ENCODE results near the gene FBXW2. TPM values are rescaled to one million over a fixed set of nuclear protein-coding genes. Genes with fewer than 3 reads are reported as not detected.

Gene FBXW2
- total RNA-seq, 1 donor from 2014 or later: 20.4 TPM

DNA sequence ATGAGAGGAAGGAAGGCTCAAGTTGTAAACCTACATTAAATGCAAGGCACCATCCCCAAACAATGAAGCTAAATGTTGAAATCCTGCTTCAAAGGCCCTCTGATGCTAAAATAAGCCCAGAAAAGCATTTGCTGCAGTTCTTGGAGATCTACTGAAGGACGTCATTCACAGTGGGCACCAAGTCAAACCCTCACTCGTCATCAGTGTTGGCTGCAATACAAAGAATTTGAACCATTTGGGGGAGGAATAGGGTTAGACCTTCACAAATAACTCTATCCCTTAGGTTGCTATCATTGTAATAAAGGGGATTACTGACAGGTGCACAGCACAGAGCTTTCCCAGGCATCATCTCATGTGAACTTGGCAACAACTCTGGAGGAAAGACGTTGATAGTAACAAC, 69.7 kb downstream of the FBXW2 start:
- Histone ChIP-seq H3K27me3 (ENCODE audit: control insufficient read depth in 3 of 3, insufficient read depth in 3 of 3, low read length in 3 of 3) (no peaks in the 10 kb centered on the region), H3K4me3 (ENCODE audit: low read length in 3 of 3) (no peak overlapping the region), H3K27ac (ENCODE audit: low read depth, low read length) (no peak overlapping the region), H3K9me3 (ENCODE audit: control insufficient read depth in 3 of 3, low read length in 3 of 3) (no peaks in the 10 kb centered on the region), H3K36me3 (ENCODE audit: control insufficient read depth in 3 of 3, insufficient read depth in 3 of 3, low read length in 3 of 3) (no peaks in the 10 kb centered on the region), H3K9ac (ENCODE audit: low read depth in 1 of 3, low read length in 3 of 3) (no peak overlapping the region), H3K4me1 (ENCODE audit: control insufficient read depth in 3 of 3, insufficient read depth in 3 of 3, low read length in 3 of 3) (no peaks in the 10 kb centered on the region)

DNA sequence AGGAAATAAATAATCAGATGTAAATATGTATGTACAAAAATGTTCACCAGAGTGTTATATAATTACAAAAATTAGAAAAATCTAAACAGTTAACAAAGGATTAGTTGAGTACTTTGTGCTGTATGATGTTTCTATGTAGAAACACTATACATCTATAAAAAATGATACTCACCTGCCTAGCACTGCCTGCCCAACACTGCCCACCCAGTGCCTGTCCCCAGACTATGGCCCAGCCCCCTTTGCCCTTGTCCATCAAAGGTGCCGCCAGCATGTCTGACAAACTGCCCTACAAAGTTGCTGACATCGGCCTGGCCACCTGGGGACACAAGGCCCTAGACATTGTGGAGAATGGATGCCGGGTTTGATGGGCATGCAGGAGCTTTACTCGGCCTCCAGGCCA, 72.8 kb downstream of the FBXW2 start:
- H3K27ac ChIP-seq (ENCODE audit: low read depth, low read length): no peak overlapping the region
- H3K27me3 ChIP-seq (ENCODE audit: control insufficient read depth in 3 of 3, insufficient read depth in 3 of 3, low read length in 3 of 3): no peaks in the 10 kb centered on the region
- H3K4me1 ChIP-seq (ENCODE audit: control insufficient read depth in 3 of 3, insufficient read depth in 3 of 3, low read length in 3 of 3): peaks cover 1 to 3% (median 2%) of the 10 kb centered on the region in 3 donors
- H3K36me3 ChIP-seq (ENCODE audit: control insufficient read depth in 3 of 3, insufficient read depth in 3 of 3, low read length in 3 of 3): no peaks in the 10 kb centered on the region
- H3K9me3 ChIP-seq (ENCODE audit: control insufficient read depth in 3 of 3, low read length in 3 of 3): no peaks in the 10 kb centered on the region
- H3K9ac ChIP-seq (ENCODE audit: low read depth in 1 of 3, low read length in 3 of 3): no peak overlapping the region
- H3K4me3 ChIP-seq (ENCODE audit: low read length in 3 of 3): no peak overlapping the region

DNA sequence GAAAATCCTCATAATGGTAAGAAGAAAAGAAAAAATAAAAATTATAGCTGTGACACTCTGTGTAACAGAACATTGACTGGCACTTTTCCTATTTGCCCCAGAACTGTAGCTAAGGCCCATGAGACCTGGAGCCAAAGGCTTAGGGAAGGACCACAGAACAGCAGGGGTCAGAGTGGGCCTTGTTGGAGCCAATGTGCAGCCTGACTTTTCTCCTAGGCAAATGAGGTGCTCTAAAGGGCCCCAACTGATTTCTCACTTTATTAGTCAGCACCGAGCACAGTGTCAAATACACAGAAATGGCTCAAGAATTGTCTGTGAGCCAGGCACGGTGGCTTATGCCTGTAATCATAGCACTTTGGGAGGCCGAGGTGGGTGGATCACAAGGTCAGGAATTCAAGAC, 74.9 kb downstream of the FBXW2 start:
- Histone ChIP-seq H3K4me1 (ENCODE audit: control insufficient read depth in 3 of 3, insufficient read depth in 3 of 3, low read length in 3 of 3) (peaks cover 9 to 11% (median 11%) of the 10 kb centered on the region in 3 donors), H3K27ac (ENCODE audit: low read depth, low read length) (no peak overlapping the region), H3K9me3 (ENCODE audit: control insufficient read depth in 3 of 3, low read length in 3 of 3) (no peaks in the 10 kb centered on the region), H3K36me3 (ENCODE audit: control insufficient read depth in 3 of 3, insufficient read depth in 3 of 3, low read length in 3 of 3) (no peaks in the 10 kb centered on the region), H3K9ac (ENCODE audit: low read depth in 1 of 3, low read length in 3 of 3) (no peak overlapping the region), H3K27me3 (ENCODE audit: control insufficient read depth in 3 of 3, insufficient read depth in 3 of 3, low read length in 3 of 3) (no peaks in the 10 kb centered on the region), H3K4me3 (ENCODE audit: low read length in 3 of 3) (no peak overlapping the region)

DNA sequence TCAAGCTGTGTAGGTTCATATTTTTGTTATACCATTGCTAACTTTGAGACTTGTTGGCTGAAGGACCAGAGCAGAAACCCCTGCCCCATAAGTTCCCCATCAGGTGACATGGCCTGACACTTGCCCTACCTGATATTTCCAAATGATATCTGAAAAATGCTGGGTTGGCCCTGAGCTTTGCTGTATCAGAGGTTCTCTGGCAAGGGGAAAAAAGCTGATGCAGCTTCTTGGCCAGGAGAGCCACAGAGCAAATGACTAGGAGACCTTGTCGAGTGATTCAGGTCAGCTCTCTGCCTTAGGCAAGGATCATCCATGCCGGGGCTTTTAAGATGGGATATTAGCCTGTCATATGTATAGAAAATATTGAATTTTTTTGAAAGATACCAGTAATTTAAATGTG, 76.0 kb downstream of the FBXW2 start:
- Histone ChIP-seq H3K27me3 (ENCODE audit: control insufficient read depth in 3 of 3, insufficient read depth in 3 of 3, low read length in 3 of 3) (no peaks in the 10 kb centered on the region), H3K27ac (ENCODE audit: low read depth, low read length) (no peak overlapping the region), H3K9me3 (ENCODE audit: control insufficient read depth in 3 of 3, low read length in 3 of 3) (no peaks in the 10 kb centered on the region), H3K9ac (ENCODE audit: low read depth in 1 of 3, low read length in 3 of 3) (no peak overlapping the region), H3K4me3 (ENCODE audit: low read length in 3 of 3) (no peak overlapping the region), H3K36me3 (ENCODE audit: control insufficient read depth in 3 of 3, insufficient read depth in 3 of 3, low read length in 3 of 3) (no peaks in the 10 kb centered on the region), H3K4me1 (ENCODE audit: control insufficient read depth in 3 of 3, insufficient read depth in 3 of 3, low read length in 3 of 3) (peaks cover 19 to 21% (median 21%) of the 10 kb centered on the region in 3 donors)

DNA sequence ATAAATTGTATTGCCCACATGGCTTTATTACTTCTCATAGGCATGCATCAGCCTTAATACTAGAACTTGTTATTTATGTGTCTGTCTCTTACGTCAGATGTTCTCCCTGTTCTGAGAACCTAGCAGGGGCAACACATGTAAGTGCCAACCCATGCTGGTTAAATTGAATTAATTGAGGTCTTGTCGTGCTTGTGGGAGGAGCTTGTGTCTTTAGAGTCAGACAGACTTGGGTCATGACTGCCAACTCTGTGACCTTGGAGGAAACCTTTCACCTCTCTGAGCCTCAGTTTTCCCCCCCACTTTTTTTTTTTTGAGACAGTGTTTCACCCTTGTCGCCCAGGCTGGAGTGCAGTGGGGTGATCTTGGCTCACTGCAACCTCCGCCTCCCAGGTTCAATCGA, 76.7 kb downstream of the FBXW2 start:
- no peaks in the 10 kb centered on the region for H3K9me3 ChIP-seq (ENCODE audit: control insufficient read depth in 3 of 3, low read length in 3 of 3)
- H3K4me1 ChIP-seq (ENCODE audit: control insufficient read depth in 3 of 3, insufficient read depth in 3 of 3, low read length in 3 of 3): peaks cover 20 to 27% (median 21%) of the 10 kb centered on the region in 3 donors
- no peaks in the 10 kb centered on the region for H3K27me3 ChIP-seq (ENCODE audit: control insufficient read depth in 3 of 3, insufficient read depth in 3 of 3, low read length in 3 of 3)
- H3K36me3 ChIP-seq (ENCODE audit: control insufficient read depth in 3 of 3, insufficient read depth in 3 of 3, low read length in 3 of 3): no peaks in the 10 kb centered on the region
- no peak overlapping the region for H3K27ac ChIP-seq (ENCODE audit: low read depth, low read length)
- H3K9ac ChIP-seq (ENCODE audit: low read depth in 1 of 3, low read length in 3 of 3): no peak overlapping the region
- H3K4me3 ChIP-seq (ENCODE audit: low read length in 3 of 3): no peak overlapping the region

DNA sequence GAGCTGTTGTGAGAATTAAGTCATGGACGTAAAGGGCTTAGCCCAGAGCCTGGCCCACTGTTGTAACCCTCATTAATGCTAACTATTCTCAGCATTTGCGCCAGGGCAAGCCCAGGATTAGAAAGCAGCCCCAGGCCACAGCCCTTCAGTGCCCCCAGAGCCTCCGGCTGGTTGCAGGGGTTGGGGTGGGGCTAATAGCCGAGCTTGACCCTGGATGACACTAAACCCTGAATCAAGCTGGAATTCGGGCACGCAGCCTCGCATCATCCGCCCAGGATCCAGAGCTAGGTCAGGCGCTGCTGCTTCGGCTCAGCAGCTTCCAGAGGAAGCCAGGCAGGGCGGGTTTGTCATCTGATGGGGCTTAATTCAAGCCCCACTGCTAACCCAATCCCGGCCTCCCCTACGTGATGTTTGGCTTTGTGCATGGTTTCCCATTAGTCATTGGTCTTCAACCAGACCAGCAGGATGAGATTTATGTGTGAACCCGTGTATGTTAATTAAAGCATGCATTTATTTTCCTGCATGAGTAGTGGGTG, 77.8 kb downstream of the FBXW2 start:
- Histone ChIP-seq H3K9ac (ENCODE audit: low read depth in 1 of 3, low read length in 3 of 3) (peak overlapping the region; percentile 65 to 83 (median 79)), H3K4me1 (ENCODE audit: control insufficient read depth in 3 of 3, insufficient read depth in 3 of 3, low read length in 3 of 3) (peaks cover 20 to 33% (median 21%) of the 10 kb centered on the region in 3 donors), H3K27me3 (ENCODE audit: control insufficient read depth in 3 of 3, insufficient read depth in 3 of 3, low read length in 3 of 3) (no peaks in the 10 kb centered on the region), H3K9me3 (ENCODE audit: control insufficient read depth in 3 of 3, low read length in 3 of 3) (no peaks in the 10 kb centered on the region), H3K27ac (ENCODE audit: low read depth, low read length) (peak overlapping the region; percentile 69), H3K36me3 (ENCODE audit: control insufficient read depth in 3 of 3, insufficient read depth in 3 of 3, low read length in 3 of 3) (no peaks in the 10 kb centered on the region), H3K4me3 (ENCODE audit: low read length in 3 of 3) (peak overlapping the region; percentile 79 to 86 (median 86))

DNA sequence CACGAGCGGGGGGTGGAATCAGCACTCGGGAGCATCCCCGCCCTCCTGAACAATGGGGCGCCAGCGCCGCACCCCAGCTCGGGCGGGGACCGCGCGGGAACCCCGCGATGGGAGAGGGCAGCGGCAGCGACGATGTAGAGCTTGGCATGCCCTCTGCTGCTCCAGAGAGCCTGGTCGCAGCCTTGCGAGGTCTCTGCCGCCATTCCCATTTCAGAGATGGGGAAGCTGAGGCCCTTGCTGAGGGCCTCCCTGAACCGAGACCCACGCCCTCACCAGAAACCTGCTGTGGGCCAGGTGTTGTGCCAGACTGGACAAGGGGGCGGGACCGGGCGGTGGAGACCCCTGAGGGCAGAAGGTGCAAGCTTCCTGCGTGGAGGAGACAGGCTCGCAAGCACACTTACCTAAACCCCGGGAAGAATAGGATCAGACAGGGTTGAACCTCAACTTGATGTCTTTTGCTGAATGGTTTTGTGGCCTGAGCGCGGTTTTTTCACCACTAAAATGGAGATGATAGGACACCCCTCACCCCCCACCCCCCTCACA, 78.3 kb downstream of the FBXW2 start:
- Histone ChIP-seq H3K27ac (ENCODE audit: low read depth, low read length) (peak overlapping the region; percentile 69), H3K9ac (ENCODE audit: low read depth in 1 of 3, low read length in 3 of 3) (peak overlapping the region; percentile 65 to 83 (median 79)), H3K4me3 (ENCODE audit: low read length in 3 of 3) (peak overlapping the region; percentile 79 to 86 (median 86)), H3K36me3 (ENCODE audit: control insufficient read depth in 3 of 3, insufficient read depth in 3 of 3, low read length in 3 of 3) (no peaks in the 10 kb centered on the region), H3K4me1 (ENCODE audit: control insufficient read depth in 3 of 3, insufficient read depth in 3 of 3, low read length in 3 of 3) (peaks cover 20 to 34% (median 21%) of the 10 kb centered on the region in 3 donors), H3K9me3 (ENCODE audit: control insufficient read depth in 3 of 3, low read length in 3 of 3) (no peaks in the 10 kb centered on the region), H3K27me3 (ENCODE audit: control insufficient read depth in 3 of 3, insufficient read depth in 3 of 3, low read length in 3 of 3) (no peaks in the 10 kb centered on the region)

DNA sequence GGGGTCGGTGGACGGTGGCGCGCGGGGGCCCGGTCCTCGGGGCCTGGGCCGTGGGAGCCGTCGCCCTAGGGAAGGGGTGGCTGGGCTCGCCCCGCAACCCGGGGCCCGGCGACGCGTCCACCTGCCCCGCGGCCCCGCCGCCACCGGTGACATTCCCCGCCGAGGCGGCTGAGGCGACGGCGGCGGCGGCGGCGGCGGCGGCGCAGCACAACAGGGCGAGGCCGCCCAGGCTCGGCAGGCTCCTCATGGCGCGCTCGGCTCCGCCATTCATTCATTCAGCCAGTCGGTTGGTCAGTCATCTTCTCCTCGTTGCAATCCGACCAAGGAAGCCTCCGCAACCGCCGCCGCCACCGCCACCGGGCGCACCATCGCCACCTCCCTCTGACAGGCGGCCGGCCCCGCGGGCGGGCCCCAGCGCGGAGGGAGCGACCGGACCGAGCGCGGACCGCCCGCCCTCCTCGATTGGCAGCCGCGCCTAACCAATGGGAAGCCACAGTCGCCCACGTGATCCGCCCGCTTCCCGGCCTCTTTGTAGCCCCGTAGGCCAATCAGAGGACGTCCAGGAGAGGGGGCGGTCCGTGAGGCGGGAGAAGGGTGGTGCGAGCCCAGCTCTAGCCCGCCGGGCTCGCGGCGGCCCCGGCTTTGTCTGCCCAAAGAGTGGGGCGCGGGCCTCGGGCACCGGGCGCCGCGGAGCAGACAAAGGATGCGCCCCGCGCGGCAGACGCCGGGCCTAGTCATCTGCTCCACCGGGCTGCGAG, 78.9 kb downstream of the FBXW2 start, which contains the start of gene MEGF9:
Gene MEGF9 (minus strand): TSS at position 383 of the 758 bp plus-strand sequence. CDS start 112 bp downstream, at position 271.
- Histone ChIP-seq H3K9me3 (ENCODE audit: control insufficient read depth in 3 of 3, low read length in 3 of 3) (no peaks in the 10 kb centered on the region), H3K27me3 (ENCODE audit: control insufficient read depth in 3 of 3, insufficient read depth in 3 of 3, low read length in 3 of 3) (no peaks in the 10 kb centered on the region), H3K4me1 (ENCODE audit: control insufficient read depth in 3 of 3, insufficient read depth in 3 of 3, low read length in 3 of 3) (peaks cover 20 to 37% (median 21%) of the 10 kb centered on the region in 3 donors), H3K4me3 (ENCODE audit: low read length in 3 of 3) (peak within 1 kb of the TSS; percentile 82 to 86 (median 86)), H3K36me3 (ENCODE audit: control insufficient read depth in 3 of 3, insufficient read depth in 3 of 3, low read length in 3 of 3) (no peaks in the 10 kb centered on the region), H3K9ac (ENCODE audit: low read depth in 1 of 3, low read length in 3 of 3) (peak within 1 kb of the TSS; percentile 70 to 83 (median 79)), H3K27ac (ENCODE audit: low read depth, low read length) (peak within 1 kb of the TSS; percentile 69)

DNA sequence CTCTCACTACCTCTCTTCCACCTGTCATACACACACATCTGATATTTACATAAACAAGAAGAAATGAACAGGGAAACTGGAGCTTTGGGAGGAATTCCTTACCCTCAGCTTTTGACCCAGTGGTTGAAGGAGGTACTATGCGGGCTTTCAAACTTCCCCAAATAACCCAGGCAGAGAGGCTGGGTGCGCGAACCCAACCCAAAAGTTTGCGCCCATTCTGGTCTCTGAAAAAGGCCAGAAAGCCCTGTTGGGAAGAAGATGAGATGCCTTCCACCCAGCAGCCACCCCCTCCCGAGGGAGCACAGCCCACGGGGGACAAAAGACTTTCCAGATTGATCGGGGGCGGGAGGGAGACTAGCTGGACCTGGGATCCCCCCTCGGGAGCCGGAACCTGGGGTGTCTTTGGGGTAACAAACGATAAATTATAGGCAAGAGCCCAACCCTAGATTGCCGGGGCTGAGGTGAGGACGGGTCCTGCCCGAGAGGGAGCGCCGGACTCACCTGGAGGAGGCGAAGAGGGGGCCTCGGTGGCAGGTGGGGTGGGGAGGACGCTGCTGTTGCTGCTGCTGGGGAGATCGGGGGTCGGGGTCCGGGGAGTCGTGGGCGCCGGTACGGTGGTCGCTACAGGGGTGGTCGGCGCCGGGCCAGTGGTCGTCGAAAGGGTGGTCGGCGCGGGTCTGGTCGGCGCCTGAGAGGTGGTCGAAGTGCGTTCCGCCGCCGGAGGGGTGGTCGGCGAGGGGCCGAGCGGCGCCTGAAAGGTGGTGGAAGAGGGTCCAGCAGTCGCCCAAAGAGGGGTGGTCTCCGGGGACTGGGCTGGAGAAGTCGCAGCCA, 79.7 kb downstream of the FBXW2 start:
- Histone ChIP-seq H3K36me3 (ENCODE audit: control insufficient read depth in 3 of 3, insufficient read depth in 3 of 3, low read length in 3 of 3) (no peaks in the 10 kb centered on the region), H3K4me1 (ENCODE audit: control insufficient read depth in 3 of 3, insufficient read depth in 3 of 3, low read length in 3 of 3) (peaks cover 21 to 37% (median 24%) of the 10 kb centered on the region in 3 donors), H3K9me3 (ENCODE audit: control insufficient read depth in 3 of 3, low read length in 3 of 3) (no peaks in the 10 kb centered on the region), H3K4me3 (ENCODE audit: low read length in 3 of 3) (peak overlapping the region; percentile 82 to 86 (median 86)), H3K9ac (ENCODE audit: low read depth in 1 of 3, low read length in 3 of 3) (peak overlapping the region; percentile 70 to 79 (median 79)), H3K27ac (ENCODE audit: low read depth, low read length) (peak overlapping the region; percentile 64), H3K27me3 (ENCODE audit: control insufficient read depth in 3 of 3, insufficient read depth in 3 of 3, low read length in 3 of 3) (no peaks in the 10 kb centered on the region)

Measured in skeletal muscle tissue (tissue), 4 donors.